Tibial artery (tissue), 4 donors: ENCODE results near the gene CLOCK.

Experiments used
- DNase-seq, 2 donors: peaks; one replicate each; pipeline ENCODE4 v3.0.0-alpha.2; 2019
- H3K27ac ChIP-seq, 2 donors: fragments of 200-600 bp; sonication (generic) in 1 of 2; 1 replicate in 1 of 2; 2 replicates in 1 of 2; pipeline ENCODE4 v1.5.1; 2018 to 2019; ENCODE audit warnings: mild to moderate bottlenecking in 1 of 2
- H3K27me3 ChIP-seq, 2 donors: fragments of 200-600 bp; sonication (generic) in 1 of 2; one replicate each; pipeline versions ENCODE4 v1.5.1 to v1.6.0; 2016 to 2019
- H3K36me3 ChIP-seq, 3 donors: fragments of 200-600 bp; sonication (generic) in 2 of 3; one replicate each; pipeline ENCODE4 v1.5.1; 2016 to 2019; ENCODE audit warnings: mild to moderate bottlenecking in 2 of 3
- H3K4me1 ChIP-seq, 4 donors: fragments of 200-600 bp; sonication (generic) in 2 of 4; 1 replicate in 3 of 4; 2 replicates in 1 of 4; pipeline ENCODE4 v1.5.1; 2016 to 2019
- H3K4me3 ChIP-seq, 2 donors: fragments of 200-600 bp; sonication (generic) in 1 of 2; 1 replicate in 1 of 2; 2 replicates in 1 of 2; pipeline ENCODE4 v1.5.1; 2018 to 2019; ENCODE audit warnings: mild to moderate bottlenecking in 2 of 2
- H3K9me3 ChIP-seq, 3 donors: fragments of 200-600 bp; sonication (generic) in 1 of 3; one replicate each; pipeline ENCODE4 v1.5.1; 2016 to 2019
- intact Hi-C: fragments of 100-400 bp; cut with DNase I; formaldehyde crosslinking; loops from one replicate; pipeline ENCODE4 v1.15.0; 2023; ENCODE audit warnings: low total_unique reads
- TF ChIP-seq, protein P1 (sequence below), 2 experiments: fragments of 200-600 bp in 1 of 2; fragments of 450-650 bp in 1 of 2; IDR thresholded peaks; one replicate each; pipeline ENCODE4 v1.5.1; 2017 to 2019; ENCODE audit warnings: antibody characterized with exemption in 2 of 2, mild to moderate bottlenecking in 1 of 2, moderate library complexity in 1 of 2

CLOCK gene

DNA sequence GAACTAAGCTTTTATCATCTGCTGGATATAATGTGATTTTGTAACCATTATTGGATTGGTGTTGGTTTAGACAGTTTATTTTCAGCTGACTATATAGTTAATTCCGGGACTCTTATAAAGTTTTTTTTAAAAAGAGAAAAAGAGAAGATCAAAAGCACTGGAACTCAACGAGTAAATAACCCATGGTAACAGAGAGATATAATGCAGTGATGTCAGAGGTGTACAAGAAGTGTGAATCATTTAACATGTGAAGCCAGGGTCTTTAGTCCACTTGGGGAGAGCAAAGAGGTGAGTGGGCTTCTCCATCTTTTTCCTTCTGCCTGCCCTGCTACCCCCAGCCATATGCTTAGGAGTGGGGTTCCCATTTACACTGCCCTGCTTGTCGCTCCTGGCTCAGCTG lies 147.7 kb downstream of the CLOCK start:
- H3K4me3 ChIP-seq, result peak overlapping the region; percentile 36 to 98
- H3K27ac ChIP-seq, result peak overlapping the region; percentile 25 to 99
- intact Hi-C loops, result loop anchor here (5.0 to 10.0 kb wide), 3 partner anchors 52 to 456 kb away; partner anchors contain the start of genes CLOCK, EXOC1 and SRD5A3
- H3K36me3 ChIP-seq, result peaks cover 0 to 3% (median 0%) of the 10 kb centered on the region in 3 donors
- no peak for DNase-seq
- H3K27me3 ChIP-seq, result no peaks in the 10 kb centered on the region
- no peaks in the 10 kb centered on the region for H3K9me3 ChIP-seq
- TF ChIP-seq, protein P1, sequence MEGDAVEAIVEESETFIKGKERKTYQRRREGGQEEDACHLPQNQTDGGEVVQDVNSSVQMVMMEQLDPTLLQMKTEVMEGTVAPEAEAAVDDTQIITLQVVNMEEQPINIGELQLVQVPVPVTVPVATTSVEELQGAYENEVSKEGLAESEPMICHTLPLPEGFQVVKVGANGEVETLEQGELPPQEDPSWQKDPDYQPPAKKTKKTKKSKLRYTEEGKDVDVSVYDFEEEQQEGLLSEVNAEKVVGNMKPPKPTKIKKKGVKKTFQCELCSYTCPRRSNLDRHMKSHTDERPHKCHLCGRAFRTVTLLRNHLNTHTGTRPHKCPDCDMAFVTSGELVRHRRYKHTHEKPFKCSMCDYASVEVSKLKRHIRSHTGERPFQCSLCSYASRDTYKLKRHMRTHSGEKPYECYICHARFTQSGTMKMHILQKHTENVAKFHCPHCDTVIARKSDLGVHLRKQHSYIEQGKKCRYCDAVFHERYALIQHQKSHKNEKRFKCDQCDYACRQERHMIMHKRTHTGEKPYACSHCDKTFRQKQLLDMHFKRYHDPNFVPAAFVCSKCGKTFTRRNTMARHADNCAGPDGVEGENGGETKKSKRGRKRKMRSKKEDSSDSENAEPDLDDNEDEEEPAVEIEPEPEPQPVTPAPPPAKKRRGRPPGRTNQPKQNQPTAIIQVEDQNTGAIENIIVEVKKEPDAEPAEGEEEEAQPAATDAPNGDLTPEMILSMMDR (IDR thresholded peaks at IDR 0.05), result no peak
- peaks cover 0 to 49% (median 22%) of the 10 kb centered on the region in 4 donors for H3K4me1 ChIP-seq

DNA sequence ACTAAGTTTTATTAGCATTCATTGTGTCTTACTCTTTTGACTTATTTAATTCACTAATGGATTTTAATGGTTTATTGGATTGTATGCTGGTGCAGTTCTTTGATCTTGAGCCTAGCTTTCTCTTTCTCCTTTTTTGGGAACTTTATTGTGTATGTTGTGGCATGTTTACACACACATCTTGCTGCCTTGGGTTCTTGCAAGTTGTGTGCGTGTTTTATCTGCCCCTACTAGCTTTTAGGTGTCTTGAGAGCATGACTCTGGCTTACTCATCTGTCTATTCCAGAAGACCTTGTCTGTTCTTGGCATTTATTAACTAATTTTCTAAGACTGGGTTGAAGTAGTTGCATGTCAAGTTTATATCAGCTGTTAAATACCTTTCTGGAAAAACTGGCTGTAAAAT lies 148.2 kb downstream of the CLOCK start:
- Histone ChIP-seq H3K27ac (peak overlapping the region; percentile 98 to 99), H3K9me3 (no peaks in the 10 kb centered on the region), H3K4me1 (peaks cover 0 to 49% (median 22%) of the 10 kb centered on the region in 4 donors), H3K27me3 (no peaks in the 10 kb centered on the region), H3K36me3 (peaks cover 0 to 3% (median 0%) of the 10 kb centered on the region in 3 donors), H3K4me3 (peak overlapping the region; percentile 74 to 98)
- intact Hi-C loops, result loop anchor here (5.0 to 10.0 kb wide), 3 partner anchors 51 to 456 kb away; partner anchors contain the start of genes CLOCK, EXOC1 and SRD5A3
- TF ChIP-seq, protein P1 (IDR thresholded peaks at IDR 0.05), result no peak
- DNase-seq, result no peak

DNA sequence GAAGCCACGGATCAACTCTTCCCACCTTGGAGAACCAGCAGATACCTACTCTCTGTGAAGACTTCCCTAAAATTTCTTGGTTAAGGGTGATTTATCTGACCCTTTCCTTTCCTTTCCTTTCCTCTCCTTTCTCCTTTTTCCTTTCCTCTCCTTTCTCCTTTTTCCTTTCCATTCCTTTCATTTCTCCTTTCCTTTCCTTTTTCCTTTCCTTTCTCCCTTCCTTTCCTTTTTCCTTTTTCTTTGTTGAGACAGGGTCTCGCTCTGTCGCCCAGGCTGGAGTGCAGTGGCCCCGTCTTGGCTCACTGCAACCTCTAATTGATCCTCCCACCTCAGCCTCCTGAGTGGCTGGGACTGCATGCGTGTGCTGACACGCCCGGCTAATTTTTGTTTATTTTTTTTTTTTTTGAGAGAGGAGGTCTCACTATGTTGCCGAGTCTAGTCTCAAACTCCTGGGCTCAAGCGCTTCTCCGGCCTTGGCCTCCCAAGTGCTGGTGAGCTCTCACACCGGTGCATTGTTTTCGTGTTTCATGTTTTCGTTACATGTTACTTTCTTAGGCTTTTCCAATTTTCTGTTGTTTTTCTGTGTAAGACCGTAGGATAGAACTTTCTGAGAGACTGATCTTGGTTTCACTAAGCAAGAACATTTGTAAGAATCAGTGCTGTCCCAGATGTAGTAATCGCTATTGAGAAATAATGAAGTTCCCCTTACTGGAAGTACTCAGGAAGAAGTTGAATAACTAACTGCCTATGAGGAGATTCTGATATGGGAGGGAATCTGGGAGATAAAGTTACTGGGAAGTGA lies 149.0 kb downstream of the CLOCK start:
- Histone ChIP-seq H3K4me1 (peaks cover 0 to 49% (median 22%) of the 10 kb centered on the region in 4 donors), H3K4me3 (peak overlapping the region; percentile 74 to 98), H3K27ac (peak overlapping the region; percentile 98 to 99), H3K27me3 (no peaks in the 10 kb centered on the region), H3K9me3 (no peaks in the 10 kb centered on the region), H3K36me3 (no peaks in the 10 kb centered on the region)
- intact Hi-C loops, result loop anchor here (5.0 to 10.0 kb wide), 3 partner anchors 50 to 457 kb away; partner anchors contain the start of genes CLOCK, EXOC1 and SRD5A3
- DNase-seq, result no peak
- TF ChIP-seq, protein P1 (IDR thresholded peaks at IDR 0.05), result no peak

DNA sequence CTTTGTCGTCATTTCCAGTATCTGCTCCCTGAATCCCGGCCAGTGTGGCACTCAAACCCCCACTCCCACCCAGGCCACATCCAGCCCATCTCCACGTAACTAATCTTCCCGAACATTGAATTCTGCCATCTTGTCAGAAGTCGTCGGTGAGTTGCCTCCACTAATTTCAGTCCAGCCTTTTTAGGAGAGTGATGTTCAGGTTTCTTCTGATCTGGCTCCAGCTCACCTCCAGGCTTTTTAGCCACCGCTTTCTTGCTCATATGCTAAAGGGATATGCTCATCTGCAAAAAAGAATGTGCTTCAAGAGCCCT lies 149.6 kb downstream of the CLOCK start:
- TF ChIP-seq, protein P1 (IDR thresholded peaks at IDR 0.05), result no peak
- Histone ChIP-seq H3K4me1 (peaks cover 0 to 49% (median 22%) of the 10 kb centered on the region in 4 donors), H3K9me3 (no peaks in the 10 kb centered on the region), H3K36me3 (no peaks in the 10 kb centered on the region), H3K27ac (peak overlapping the region; percentile 98 to 99), H3K27me3 (no peaks in the 10 kb centered on the region), H3K4me3 (peak overlapping the region; percentile 74 to 98)
- intact Hi-C loops, result loop anchor here (5.0 to 10.0 kb wide), 3 partner anchors 50 to 458 kb away; partner anchors contain the start of genes CLOCK, EXOC1 and SRD5A3
- no peak for DNase-seq

DNA sequence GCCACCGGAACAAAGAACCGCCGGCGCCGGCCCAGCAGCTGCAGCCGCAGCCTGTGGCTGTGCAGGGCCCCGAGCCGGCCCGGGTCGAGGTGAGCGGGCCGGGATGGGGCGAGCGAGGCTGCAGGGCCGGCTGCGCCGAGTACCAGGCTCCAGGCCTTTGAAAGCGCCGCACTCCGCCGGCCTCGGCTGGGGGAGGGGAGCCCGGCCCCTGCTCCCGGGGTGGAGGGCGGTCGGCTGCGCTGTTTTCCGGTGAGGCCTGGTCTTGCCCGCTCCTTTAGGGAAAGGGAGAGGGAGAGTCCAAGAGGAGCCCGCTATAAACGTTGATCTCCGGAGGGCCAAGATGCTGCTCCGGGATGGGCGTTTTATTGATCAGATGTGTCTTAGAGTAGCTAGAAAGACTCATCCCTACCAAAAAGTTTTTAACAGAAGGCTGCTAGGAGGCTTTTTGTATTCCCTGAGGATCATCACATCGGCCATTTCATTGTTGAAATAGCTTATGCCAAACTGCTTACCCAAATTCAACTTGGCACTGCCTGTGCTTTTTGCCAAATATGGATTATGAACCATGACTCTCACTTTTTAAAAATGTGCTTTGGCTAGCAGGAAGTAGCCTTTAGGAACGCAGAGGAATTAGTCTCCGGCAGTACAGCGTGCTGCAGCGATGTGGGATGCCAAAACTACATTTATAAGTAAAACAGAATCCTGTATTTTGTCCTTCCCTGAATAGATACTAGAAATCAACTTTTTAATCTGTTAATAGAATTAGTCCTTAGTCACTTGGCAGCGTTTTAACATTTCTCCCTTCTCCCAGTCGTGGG lies 150.2 kb downstream of the CLOCK start:
- Histone ChIP-seq H3K36me3 (no peaks in the 10 kb centered on the region), H3K27ac (peak overlapping the region; percentile 98 to 99), H3K9me3 (no peaks in the 10 kb centered on the region), H3K27me3 (no peaks in the 10 kb centered on the region), H3K4me3 (peak overlapping the region; percentile 74 to 98), H3K4me1 (peaks cover 0 to 45% (median 22%) of the 10 kb centered on the region in 4 donors)
- intact Hi-C loops, result loop anchor here (5.0 to 10.0 kb wide), 3 partner anchors 49 to 458 kb away; partner anchors contain the start of genes CLOCK, EXOC1 and SRD5A3
- DNase-seq, result peak; percentile 32 to 76
- TF ChIP-seq, protein P1 (IDR thresholded peaks at IDR 0.05), result no peak
